NOMO-1 (cell line): ENCODE data around the gene SCLY.
A peak's percentile ranks its signal among the peaks of the same experiment; 100 is the strongest.
"Not testable (repeated sequence)": the region's sequence is repeated elsewhere in the genome, so short reads cannot be mapped to it uniquely, and the experiment has no call there.

ENCODE experiments used
- DNase-seq, 2 experiments: peaks; one replicate each; lab custom pipeline; 2025; ENCODE audit not compliant: unreplicated experiment in 2 of 2; lab: John Stamatoyannopoulos, UW

The SCLY gene

DNA sequence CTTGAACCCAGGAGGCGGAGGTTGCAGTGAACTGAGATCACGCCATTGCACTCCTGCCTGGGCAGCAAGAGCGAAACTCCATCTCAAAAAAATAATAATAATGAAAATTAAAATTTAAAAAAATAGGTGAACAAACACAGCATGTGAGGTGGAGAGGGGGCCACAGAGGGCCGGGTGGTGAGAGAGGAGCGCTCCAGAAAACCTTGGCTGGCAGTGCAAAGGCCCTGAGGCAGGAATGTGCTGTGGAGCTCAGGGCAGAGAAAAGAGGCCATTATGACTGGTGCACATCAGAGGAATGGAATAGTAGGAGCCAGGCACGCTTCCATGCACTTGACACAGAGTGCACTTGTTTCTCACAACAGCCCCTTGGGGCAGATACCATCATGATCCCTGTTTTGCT lies 21.6 kb upstream of the SCLY start:
- no peak for DNase-seq

DNA sequence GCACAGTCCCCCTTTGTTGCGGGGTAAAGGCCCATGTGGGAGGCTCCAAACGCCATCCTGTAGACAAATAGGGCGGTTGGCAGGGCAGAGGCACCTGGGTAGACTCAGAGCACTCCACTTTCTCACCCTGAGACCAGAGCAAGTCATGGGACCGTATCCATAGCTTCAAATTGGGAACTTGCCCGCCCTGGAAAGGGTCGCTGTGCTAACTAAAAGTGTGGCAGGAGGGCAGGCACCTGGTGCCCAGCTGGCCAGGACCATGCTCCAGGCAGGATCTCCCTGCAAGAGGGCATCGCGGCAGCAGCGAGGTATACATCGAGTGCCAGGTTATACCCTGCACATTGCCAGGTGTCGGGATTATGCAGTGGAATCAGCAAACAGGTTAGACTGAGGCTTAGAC lies 20.8 kb upstream of the SCLY start:
- no peak for DNase-seq

DNA sequence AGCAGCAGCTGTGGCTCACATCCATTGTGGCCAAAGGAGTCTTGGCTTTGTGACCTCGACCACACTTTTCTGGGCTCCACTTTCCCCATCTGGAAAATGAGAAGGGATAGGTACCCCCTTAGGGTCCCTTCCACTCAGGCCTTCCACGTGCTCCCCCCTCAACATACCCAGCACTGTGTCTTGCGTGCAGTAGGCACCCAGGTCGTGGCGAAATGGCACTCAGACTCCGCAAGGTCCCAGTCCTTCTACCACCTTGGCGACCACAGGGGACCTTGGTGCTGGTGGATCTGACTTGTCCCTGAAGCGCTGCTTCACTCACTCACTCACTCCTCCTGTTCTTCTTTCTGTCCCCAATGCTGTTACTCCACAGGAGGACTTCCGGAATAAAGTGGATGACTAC lies 19.9 kb upstream of the SCLY start:
- no peak for DNase-seq

GRCh38 chr2:238042090-238042489 lies 18.7 kb upstream of the SCLY start:
- no peak for DNase-seq

- no peak for DNase-seq
These were observed 17.8 kb upstream of the SCLY start for GRCh38 chr2:238042849-238043584.

DNA sequence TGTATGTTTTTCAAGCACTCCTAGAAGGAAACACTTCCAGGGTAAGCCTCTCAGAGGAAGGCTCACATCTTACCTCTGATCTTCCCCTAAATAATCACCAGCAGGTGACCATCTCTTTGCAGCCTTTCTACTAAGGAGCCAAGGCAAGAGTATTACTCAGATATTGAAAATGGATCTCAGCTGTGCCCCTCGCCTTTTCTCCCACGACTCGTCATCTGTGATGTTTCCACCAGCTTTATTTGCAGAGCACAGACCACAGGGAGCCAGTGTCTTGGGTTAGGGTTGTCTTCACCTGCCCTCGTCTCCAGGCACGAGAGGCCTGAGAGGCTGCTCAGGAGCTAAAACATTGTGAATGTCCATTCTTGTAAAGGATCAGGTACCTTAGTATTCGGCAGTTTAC lies 16.9 kb upstream of the SCLY start:
- DNase-seq = no peak

DNA sequence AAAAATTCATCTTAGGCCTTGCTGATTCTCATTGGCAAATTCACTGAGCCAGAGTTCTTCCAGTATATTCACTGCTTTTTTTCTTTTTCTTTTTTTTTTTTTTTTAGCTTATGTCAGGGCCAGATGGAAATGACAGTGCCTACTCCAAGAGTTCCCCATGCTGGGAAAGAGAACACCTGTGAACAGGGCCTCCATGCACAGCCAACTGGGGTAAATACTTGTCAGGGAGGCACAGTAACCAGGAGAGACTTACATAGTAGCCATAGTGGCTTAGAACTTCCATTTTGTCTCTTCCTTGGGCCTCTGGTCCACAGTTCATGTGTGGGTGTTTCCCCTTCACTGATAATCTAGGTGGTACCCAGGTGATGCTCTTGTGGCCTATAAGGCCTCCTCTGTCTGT lies 15.2 kb upstream of the SCLY start:
- DNase-seq = no peak

DNA sequence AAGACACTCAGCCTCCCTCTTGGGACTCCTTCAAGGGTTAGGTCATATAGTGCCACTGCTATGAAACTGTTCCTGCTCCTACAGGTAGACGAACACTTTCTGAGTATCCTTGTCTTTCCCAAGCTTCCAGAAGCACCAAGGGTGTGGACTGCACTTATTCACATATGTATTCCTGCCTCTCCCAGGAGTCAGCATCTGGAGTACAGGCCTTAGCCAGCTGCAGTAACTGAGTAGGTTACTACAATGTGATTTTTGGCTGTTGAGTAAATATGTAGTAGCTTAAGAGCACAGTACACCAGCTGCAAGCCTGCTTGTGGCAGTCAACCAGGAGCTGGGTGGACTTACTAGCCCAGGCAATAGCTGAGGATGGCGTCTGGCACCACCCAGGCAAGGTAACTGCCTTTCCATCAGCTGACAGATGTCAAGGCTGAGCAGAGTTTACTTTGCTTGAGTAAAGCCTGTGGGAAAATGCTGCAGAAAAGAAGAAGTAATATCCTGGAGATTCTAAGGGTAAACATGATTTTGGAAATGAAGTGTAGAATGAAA lies 14.0 kb upstream of the SCLY start:
- no peak for DNase-seq

- DNase-seq = no peak
These were observed 7.5 kb upstream of the SCLY start for GRCh38 chr2:238053191-238053776.

GRCh38 chr2:238055841-238056240 lies 5.0 kb upstream of the SCLY start:
- DNase-seq = peak in 1 of 2 experiments; percentile 5

DNA sequence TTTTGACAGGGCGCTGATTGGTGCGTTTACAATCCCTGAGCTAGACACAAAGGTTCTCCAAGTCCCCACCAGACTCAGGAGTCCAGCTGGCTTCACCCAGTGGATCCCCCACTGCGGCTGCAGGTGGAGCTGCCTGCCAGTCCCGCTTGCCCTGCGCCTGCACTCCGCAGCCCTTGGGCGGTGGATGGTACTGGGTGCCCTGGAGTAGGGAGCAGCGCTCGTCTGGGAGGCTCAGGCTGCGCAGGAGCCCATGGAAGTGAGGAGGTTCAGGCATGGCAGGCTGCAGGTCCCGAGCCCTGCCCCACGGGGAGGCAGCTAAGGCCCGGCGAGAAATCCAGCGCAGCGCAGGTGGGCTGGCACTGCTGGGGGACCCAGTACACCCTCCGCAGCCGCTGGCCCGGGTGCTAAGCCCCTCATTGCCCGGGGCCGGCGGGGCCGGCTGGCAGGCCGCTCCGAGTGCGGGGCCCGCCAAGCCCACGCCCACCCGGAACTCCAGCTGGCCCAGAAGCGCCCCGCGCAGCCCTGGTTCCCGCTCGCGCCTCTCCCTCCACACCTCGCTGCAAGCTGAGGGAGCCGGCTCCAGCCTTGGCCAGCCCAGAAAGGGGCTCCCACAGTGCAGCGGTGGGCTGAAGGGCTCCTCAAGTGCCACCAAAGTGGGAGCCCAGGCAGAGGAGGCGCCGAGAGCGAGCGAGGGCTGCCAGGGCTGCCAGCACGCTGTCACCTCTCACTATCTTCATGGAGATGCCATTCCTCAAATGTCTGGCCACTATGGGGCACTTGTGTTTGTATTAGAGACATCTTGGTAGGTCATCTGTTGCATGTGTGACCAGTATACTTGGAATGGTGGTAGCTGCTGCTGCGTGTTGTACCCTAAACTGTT lies 2.9 kb upstream of the SCLY start:
- not testable (repeated sequence) for DNase-seq

- DNase-seq = no peak
These were observed 1.3 kb upstream of the SCLY start for GRCh38 chr2:238059505-238059904.

- no peak for DNase-seq
These were observed 682 bp upstream of the SCLY start for GRCh38 chr2:238060096-238060541.

GRCh38 chr2:238061315-238062202 lies 758 bp downstream of the SCLY start:
- DNase-seq = peak in 1 of 2 experiments; percentile 13

GRCh38 chr2:238063414-238064189 lies 2.8 kb downstream of the SCLY start:
- no peak for DNase-seq

DNA sequence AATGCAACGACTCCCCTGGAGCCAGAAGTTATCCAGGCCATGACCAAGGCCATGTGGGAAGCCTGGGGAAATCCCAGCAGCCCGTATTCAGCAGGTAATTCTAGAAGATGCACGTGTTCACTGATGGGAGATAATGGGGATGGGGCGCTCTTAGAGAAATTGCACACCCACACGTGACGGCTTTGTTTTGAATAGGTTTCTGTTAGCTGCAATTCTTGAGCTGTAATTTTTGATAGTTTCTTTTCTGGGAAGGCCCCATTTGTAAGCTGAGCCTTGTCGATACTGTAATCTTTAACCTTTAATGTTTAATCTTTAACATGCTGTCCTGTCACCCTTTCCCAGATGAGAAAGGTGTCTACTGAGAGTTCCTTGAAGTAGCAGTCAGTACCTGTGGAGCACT lies 3.6 kb downstream of the SCLY start:
- no peak for DNase-seq

GRCh38 chr2:238065071-238065846 lies 4.5 kb downstream of the SCLY start:
- DNase-seq = no peak

- no peak for DNase-seq
These were observed 5.4 kb downstream of the SCLY start for GRCh38 chr2:238066218-238066617.

DNA sequence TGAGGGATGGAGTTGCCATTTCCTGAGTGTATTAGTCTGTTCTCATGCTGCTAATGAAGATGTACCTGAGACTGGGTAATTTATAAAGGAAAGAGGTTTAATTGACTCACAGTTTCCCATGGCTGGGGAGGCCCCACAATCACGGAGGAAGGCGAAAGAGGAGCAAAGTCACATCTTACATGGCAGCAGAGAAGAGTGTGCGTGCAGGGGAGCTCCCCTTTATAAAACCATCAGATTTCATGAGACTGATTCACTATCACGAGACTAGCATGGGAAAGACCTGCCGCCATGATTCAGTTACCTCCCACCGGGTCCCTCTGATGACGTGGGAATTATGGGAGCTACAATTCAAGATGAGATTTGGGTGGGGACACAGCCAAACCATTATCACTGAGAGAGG lies 5.9 kb downstream of the SCLY start:
- DNase-seq = not testable (repeated sequence)
